ENCODE measurements around the gene RFFL. TPM values are rescaled to one million over a fixed set of nuclear protein-coding genes. Genes with fewer than 3 reads are reported as not detected.
"Not testable (repeated sequence)": the region's sequence is repeated elsewhere in the genome, so short reads cannot be mapped to it uniquely, and the experiment has no call there.

The RFFL gene
- total RNA-seq, 1 experiment from 2014 or later: 30.3 TPM

GRCh38 chr17:35046740-35047283 is 16.7 kb downstream of the RFFL start:
- Mint-ChIP-seq H3K9me3 (no peaks in the 10 kb centered on the region), H3K27ac (no peak overlapping the region), H3K4me1 (peaks cover 21% of the 10 kb centered on the region), H3K36me3 (no peaks in the 10 kb centered on the region), H3K4me3 (no peak overlapping the region), H3K27me3 (ENCODE audit: low read depth) (no peaks in the 10 kb centered on the region)
- CTCF ChIA-PET: no interaction called here
- no peak for ATAC-seq
- POLR2A ChIA-PET: interaction anchor here (0.5 to 0.6 kb wide), 3 partner anchors 15 to 1795 kb away, joined by 3 to 4 read pairs (median 4); no protein-coding TSS in a partner anchor
- DNase-seq (ENCODE audit: low spot score): no peak
- TF ChIP-seq ESRRA (CRISPR knock-in tag; IDR thresholded peaks at IDR 0.05; ENCODE audit: borderline replicate concordance) (no peak), ZNF671 (CRISPR knock-in tag; IDR thresholded peaks at IDR 0.05) (no peak), ZSCAN18 (CRISPR knock-in tag; IDR thresholded peaks at IDR 0.05) (no peak), SMAD4 (CRISPR knock-in tag; IDR thresholded peaks at IDR 0.05) (no peak)
- TF ChIP-seq, protein P1, sequence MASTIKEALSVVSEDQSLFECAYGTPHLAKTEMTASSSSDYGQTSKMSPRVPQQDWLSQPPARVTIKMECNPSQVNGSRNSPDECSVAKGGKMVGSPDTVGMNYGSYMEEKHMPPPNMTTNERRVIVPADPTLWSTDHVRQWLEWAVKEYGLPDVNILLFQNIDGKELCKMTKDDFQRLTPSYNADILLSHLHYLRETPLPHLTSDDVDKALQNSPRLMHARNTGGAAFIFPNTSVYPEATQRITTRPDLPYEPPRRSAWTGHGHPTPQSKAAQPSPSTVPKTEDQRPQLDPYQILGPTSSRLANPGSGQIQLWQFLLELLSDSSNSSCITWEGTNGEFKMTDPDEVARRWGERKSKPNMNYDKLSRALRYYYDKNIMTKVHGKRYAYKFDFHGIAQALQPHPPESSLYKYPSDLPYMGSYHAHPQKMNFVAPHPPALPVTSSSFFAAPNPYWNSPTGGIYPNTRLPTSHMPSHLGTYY (CRISPR knock-in tag; IDR thresholded peaks at IDR 0.05): no peak

DNA sequence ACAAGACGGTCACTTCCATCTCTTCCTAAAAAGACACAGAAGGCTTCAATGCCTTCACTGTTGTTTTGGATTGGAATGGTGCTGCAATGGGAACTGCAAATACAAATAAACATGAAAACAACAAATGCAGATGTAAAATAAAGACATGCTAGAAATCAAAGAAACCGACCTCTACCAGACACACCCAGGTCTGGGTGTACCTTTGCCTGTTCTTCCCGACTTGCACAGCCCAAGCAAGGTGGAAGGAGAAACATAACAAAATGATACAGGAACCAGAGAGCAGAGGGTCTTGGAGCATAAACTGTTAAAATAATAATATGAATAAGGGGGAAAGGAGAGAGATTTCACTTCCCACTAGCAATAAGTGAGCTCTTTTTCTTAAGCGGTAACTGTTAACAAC is 17.3 kb downstream of the RFFL start:
- DNase-seq (ENCODE audit: low spot score) (no peak), ATAC-seq (no peak)
- Mint-ChIP-seq H3K36me3 (no peaks in the 10 kb centered on the region), H3K27me3 (ENCODE audit: low read depth) (no peaks in the 10 kb centered on the region), H3K4me1 (peaks cover 16% of the 10 kb centered on the region), H3K9me3 (no peaks in the 10 kb centered on the region), H3K27ac (no peak overlapping the region), H3K4me3 (no peak overlapping the region)
- ChIA-PET CTCF (interaction anchor here (0.5 kb wide), 1 partner anchor 15 kb away, joined by 3 read pairs; no protein-coding TSS in a partner anchor), POLR2A (interaction anchor here (0.5 kb wide), 1 partner anchor 15 kb away, joined by 4 read pairs; no protein-coding TSS in a partner anchor)
- TF ChIP-seq ZNF532 (CRISPR knock-in tag; IDR thresholded peaks at IDR 0.05; ENCODE audit: borderline replicate concordance): no peak
- TF ChIP-seq, protein P2, sequence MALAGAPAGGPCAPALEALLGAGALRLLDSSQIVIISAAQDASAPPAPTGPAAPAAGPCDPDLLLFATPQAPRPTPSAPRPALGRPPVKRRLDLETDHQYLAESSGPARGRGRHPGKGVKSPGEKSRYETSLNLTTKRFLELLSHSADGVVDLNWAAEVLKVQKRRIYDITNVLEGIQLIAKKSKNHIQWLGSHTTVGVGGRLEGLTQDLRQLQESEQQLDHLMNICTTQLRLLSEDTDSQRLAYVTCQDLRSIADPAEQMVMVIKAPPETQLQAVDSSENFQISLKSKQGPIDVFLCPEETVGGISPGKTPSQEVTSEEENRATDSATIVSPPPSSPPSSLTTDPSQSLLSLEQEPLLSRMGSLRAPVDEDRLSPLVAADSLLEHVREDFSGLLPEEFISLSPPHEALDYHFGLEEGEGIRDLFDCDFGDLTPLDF (CRISPR knock-in tag; IDR thresholded peaks at IDR 0.05): no peak
- no peak for TF ChIP-seq ZNF138 (CRISPR knock-in tag; conservative IDR thresholded peaks at IDR 0.05)
- TF ChIP-seq RORB (CRISPR knock-in tag; IDR thresholded peaks at IDR 0.05): no peak
- TF ChIP-seq, protein P3, sequence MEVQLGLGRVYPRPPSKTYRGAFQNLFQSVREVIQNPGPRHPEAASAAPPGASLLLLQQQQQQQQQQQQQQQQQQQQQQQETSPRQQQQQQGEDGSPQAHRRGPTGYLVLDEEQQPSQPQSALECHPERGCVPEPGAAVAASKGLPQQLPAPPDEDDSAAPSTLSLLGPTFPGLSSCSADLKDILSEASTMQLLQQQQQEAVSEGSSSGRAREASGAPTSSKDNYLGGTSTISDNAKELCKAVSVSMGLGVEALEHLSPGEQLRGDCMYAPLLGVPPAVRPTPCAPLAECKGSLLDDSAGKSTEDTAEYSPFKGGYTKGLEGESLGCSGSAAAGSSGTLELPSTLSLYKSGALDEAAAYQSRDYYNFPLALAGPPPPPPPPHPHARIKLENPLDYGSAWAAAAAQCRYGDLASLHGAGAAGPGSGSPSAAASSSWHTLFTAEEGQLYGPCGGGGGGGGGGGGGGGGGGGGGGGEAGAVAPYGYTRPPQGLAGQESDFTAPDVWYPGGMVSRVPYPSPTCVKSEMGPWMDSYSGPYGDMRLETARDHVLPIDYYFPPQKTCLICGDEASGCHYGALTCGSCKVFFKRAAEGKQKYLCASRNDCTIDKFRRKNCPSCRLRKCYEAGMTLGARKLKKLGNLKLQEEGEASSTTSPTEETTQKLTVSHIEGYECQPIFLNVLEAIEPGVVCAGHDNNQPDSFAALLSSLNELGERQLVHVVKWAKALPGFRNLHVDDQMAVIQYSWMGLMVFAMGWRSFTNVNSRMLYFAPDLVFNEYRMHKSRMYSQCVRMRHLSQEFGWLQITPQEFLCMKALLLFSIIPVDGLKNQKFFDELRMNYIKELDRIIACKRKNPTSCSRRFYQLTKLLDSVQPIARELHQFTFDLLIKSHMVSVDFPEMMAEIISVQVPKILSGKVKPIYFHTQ (CRISPR knock-in tag; IDR thresholded peaks at IDR 0.05): no peak
- TF ChIP-seq JUN (CRISPR knock-in tag; IDR thresholded peaks at IDR 0.05): no peak
- TF ChIP-seq NR3C1 (CRISPR knock-in tag; conservative IDR thresholded peaks at IDR 0.05; ENCODE audit: low read depth): no peak
- no peak for TF ChIP-seq ZMAT4 (CRISPR knock-in tag; IDR thresholded peaks at IDR 0.05)
- TF ChIP-seq, protein P4, sequence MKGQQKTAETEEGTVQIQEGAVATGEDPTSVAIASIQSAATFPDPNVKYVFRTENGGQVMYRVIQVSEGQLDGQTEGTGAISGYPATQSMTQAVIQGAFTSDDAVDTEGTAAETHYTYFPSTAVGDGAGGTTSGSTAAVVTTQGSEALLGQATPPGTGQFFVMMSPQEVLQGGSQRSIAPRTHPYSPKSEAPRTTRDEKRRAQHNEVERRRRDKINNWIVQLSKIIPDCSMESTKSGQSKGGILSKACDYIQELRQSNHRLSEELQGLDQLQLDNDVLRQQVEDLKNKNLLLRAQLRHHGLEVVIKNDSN (CRISPR knock-in tag; IDR thresholded peaks at IDR 0.05): no peak
- no peak for TF ChIP-seq TEAD1 (CRISPR knock-in tag; IDR thresholded peaks at IDR 0.05)
- TF ChIP-seq PRRX2 (CRISPR knock-in tag; IDR thresholded peaks at IDR 0.05): no peak
- no peak for TF ChIP-seq MLX (CRISPR knock-in tag; IDR thresholded peaks at IDR 0.05)

- H3K36me3 Mint-ChIP-seq; H3K27ac Mint-ChIP-seq; H3K27me3 Mint-ChIP-seq (ENCODE audit: low read depth); ATAC-seq; CTCF ChIA-PET; DNase-seq (ENCODE audit: low spot score); H3K9me3 Mint-ChIP-seq; POLR2A ChIA-PET; H3K4me3 Mint-ChIP-seq: not testable (repeated sequence)
- H3K4me1 Mint-ChIP-seq: peaks cover 14% of the 10 kb centered on the region
Observed at GRCh38 chr17:35045458-35045979, 18.0 kb downstream of the RFFL start.

Data from WTC11 (cell line).